CD14-positive monocyte (primary cell): ENCODE measurements around the gene BANF1. TPM values are rescaled to one million over a fixed set of nuclear protein-coding genes. Genes with fewer than 3 reads are reported as not detected.
"Not testable (repeated sequence)": the region's sequence is repeated elsewhere in the genome, so short reads cannot be mapped to it uniquely, and the experiment has no call there.

ENCODE experiments used
- DNase-seq, 3 donors: peaks; one replicate each; pipeline ENCODE4 v3.0.0-alpha.2; 2011 to 2022
- H2AFZ ChIP-seq: 2 replicates; pipeline ENCODE4 v1.6.0; 2012; ENCODE audit warnings: mild to moderate bottlenecking, low read depth, low read length, inconsistent platforms; ENCODE audit not compliant: insufficient read depth, poor library complexity, severe bottlenecking
- H3K27ac ChIP-seq, 2 donors: 1 replicate in 1 of 2; 2 replicates in 1 of 2; pipeline ENCODE4 v1.5.1; 2012 to 2013; ENCODE audit warnings: low read length in 2 of 2, control low read depth in 1 of 2, inconsistent platforms in 1 of 2, low read depth in 1 of 2, mild to moderate bottlenecking in 1 of 2
- H3K27me3 ChIP-seq, 2 donors: one replicate each; pipeline versions ENCODE4 v1.6.0 to v1.6.1; 2011 to 2013; ENCODE audit warnings: low read length in 2 of 2; ENCODE audit not compliant: control insufficient read depth in 2 of 2, insufficient read depth in 2 of 2
- H3K36me3 ChIP-seq, 2 donors: replicated peaks in 1 of 2; 1 replicate in 1 of 2; 2 replicates in 1 of 2; pipeline versions ENCODE4 v1.5.1 to v1.6.1; 2012 to 2013; ENCODE audit warnings: low read length in 2 of 2, control low read depth in 1 of 2, inconsistent platforms in 1 of 2, mild to moderate bottlenecking in 1 of 2; ENCODE audit not compliant: insufficient read depth in 2 of 2, control insufficient read depth in 1 of 2
- H3K4me1 ChIP-seq, 2 donors: 1 replicate in 1 of 2; 2 replicates in 1 of 2; pipeline versions ENCODE4 v1.5.1 to v1.6.1; 2012 to 2013; ENCODE audit warnings: low read length in 2 of 2, control low read depth in 1 of 2, inconsistent platforms in 1 of 2, mild to moderate bottlenecking in 1 of 2, moderate library complexity in 1 of 2; ENCODE audit not compliant: insufficient read depth in 2 of 2, control insufficient read depth in 1 of 2
- H3K4me2 ChIP-seq: replicated peaks from 2 replicates; pipeline ENCODE3; 2012; ENCODE audit warnings: low read length, moderate library complexity, mild to moderate bottlenecking; ENCODE audit not compliant: poor library complexity, severe bottlenecking; ENCODE audit errors: extremely low read depth
- H3K4me3 ChIP-seq, 3 experiments: fragments of 200-600 bp in 1 of 3; sonication (generic) in 1 of 3; replicated peaks in 1 of 3; 1 replicate in 2 of 3; 2 replicates in 1 of 3; pipeline ENCODE4 v1.5.1; 2011 to 2013; ENCODE audit warnings: low read length in 3 of 3, mild to moderate bottlenecking in 3 of 3, control low read depth in 2 of 3, low read depth in 2 of 3, inconsistent platforms in 1 of 3, moderate library complexity in 1 of 3
- H3K79me2 ChIP-seq: 2 replicates; pipeline ENCODE4 v1.6.0; 2012; ENCODE audit warnings: mild to moderate bottlenecking, control low read depth, inconsistent platforms, low read length, moderate library complexity; ENCODE audit not compliant: insufficient read depth
- H3K9ac ChIP-seq: 2 replicates; pipeline ENCODE4 v1.6.0; 2017; ENCODE audit warnings: low read length, mild to moderate bottlenecking; ENCODE audit not compliant: insufficient read depth, poor library complexity, severe bottlenecking
- H3K9me3 ChIP-seq, 2 donors: replicated peaks in 1 of 2; 1 replicate in 1 of 2; 2 replicates in 1 of 2; pipeline versions ENCODE4 v1.5.1 to v1.6.1; 2012 to 2013; ENCODE audit warnings: low read length in 2 of 2, control low read depth in 1 of 2; ENCODE audit not compliant: control insufficient read depth in 1 of 2, insufficient read depth in 1 of 2
- H4K20me1 ChIP-seq: 2 replicates; pipeline ENCODE4 v1.6.0; 2012; ENCODE audit warnings: mild to moderate bottlenecking, low read length, control low read depth, moderate library complexity; ENCODE audit not compliant: insufficient read depth
- H3K27ac Mint-ChIP-seq, 7 donors: one replicate each; pipeline ENCODE4 v1.8.0; 2020; ENCODE audit warnings: mild to moderate bottlenecking in 7 of 7, mixed read lengths in 7 of 7, moderate library complexity in 6 of 7, inconsistent platforms in 2 of 7
- H3K27me3 Mint-ChIP-seq, 3 donors: one replicate each; pipeline ENCODE4 v1.8.0; 2021 to 2022; ENCODE audit warnings: low read depth in 3 of 3, mild to moderate bottlenecking in 3 of 3, mixed read lengths in 3 of 3, moderate library complexity in 3 of 3, inconsistent platforms in 1 of 3
- H3K36me3 Mint-ChIP-seq, 2 donors: one replicate each; pipeline ENCODE4 v1.8.0; 2020; ENCODE audit warnings: mixed read lengths in 2 of 2, inconsistent platforms in 1 of 2, mild to moderate bottlenecking in 1 of 2
- H3K4me1 Mint-ChIP-seq: one replicate; pipeline ENCODE4 v1.8.0; 2020; ENCODE audit warnings: mild to moderate bottlenecking, mixed read lengths
- H3K4me3 Mint-ChIP-seq, 2 donors: one replicate each; pipeline ENCODE4 v1.8.0; 2020; ENCODE audit warnings: mild to moderate bottlenecking in 2 of 2, mixed read lengths in 2 of 2, moderate library complexity in 1 of 2
- H3K9me3 Mint-ChIP-seq, 7 donors: one replicate each; pipeline ENCODE4 v1.8.0; 2020 to 2022; ENCODE audit warnings: mixed read lengths in 7 of 7, mild to moderate bottlenecking in 6 of 7, moderate library complexity in 6 of 7, inconsistent platforms in 2 of 7
- WGBS: methylation state at CpG from one replicate; pipeline ENCODE4 v1.1.5; 2013; ENCODE audit warnings: missing lambda C conversion rate; ENCODE audit not compliant: insufficient coverage; 5-methylcytosine and 5-hydroxymethylcytosine counted together
- intact Hi-C, 2 donors: fragments of 100-400 bp; cut with micrococcal nuclease; formaldehyde crosslinking; loops; one replicate each; pipeline versions ENCODE4 v1.15.0 to v1.15.1; 2023
- polyA plus RNA-seq, 3 donors: library from polyadenylated mRNA; depleted of rRNA in 1 of 3; unstranded in 2 of 3; stranded (reverse) in 1 of 3; fragments of 300-500 nt in 2 of 3; fragments of >200 nt in 1 of 3; fragmentation: Illumina TruSeq in 2 of 3; gene quantifications; 1 replicate in 2 of 3; 2 replicates in 1 of 3; pipeline ENCODE4 v1.2.3, GENCODE V29; 2012 to 2021
- TF ChIP-seq, protein P1 (sequence below): fragments of 200-600 bp; IDR thresholded peaks from one replicate; pipeline ENCODE4 v1.8.0; 2022; ENCODE audit warnings: antibody characterized with exemption, mild to moderate bottlenecking

BANF1 gene
- polyA plus RNA-seq, 3 donors = 79.9 to 175 (median 142) TPM

DNA sequence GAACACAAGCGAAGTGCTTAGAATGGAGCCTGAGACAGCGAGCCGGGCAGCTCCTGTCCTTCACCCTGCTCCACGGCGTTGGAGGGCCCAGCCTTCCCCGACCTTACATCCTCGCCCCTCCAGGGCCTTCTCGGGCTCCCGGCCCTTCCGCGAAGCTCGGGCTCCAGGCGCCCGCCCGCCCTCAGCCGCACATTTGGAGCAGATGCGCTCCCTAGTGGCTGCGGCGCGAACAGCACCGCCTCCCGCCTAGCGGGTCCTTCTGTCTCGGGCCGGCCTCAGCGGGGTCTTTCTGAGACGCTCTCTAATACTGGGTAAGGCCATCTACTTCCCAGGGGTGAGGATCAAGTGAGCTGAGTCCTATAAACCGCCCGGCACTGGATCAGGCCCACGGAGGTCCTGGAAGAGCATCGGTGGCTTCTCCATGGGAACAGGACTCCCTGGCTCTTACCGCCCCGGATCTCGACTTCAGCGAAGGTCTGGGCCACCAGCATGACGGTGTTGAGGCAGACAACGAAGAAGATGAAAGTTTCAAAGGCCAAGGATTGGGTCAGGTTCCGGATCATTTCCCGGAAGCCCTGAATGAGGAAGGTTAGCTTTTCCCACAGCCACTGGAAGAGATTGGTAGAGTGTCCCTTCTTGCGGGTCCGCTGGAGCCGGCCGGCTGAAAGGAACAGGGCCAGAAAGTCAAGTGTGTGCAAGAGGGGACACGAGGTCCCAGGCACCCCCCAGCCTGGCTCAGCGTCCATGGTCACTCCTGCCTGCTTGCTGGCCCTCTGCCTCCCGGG, 20.3 kb downstream of the BANF1 start:
- Histone ChIP-seq H3K4me2 (peak overlapping the region; percentile 69), H3K27me3 (peaks cover 0 to 4% of the 10 kb centered on the region in 2 donors), H3K36me3 (peaks cover 0 to 5% of the 10 kb centered on the region in 2 donors), H3K79me2 (peaks cover 11% of the 10 kb centered on the region), H2AFZ (peak overlapping the region; percentile 80), H3K4me1 (peaks cover 31 to 32% of the 10 kb centered on the region in 2 donors), H3K27ac (no peak overlapping the region), H3K4me3 (peak overlapping the region in 1 of 3 experiments; percentile 42), H3K9ac (peak overlapping the region; percentile 34), H3K9me3 (no peaks in the 10 kb centered on the region), H4K20me1 (no peaks in the 10 kb centered on the region)
- H3K9me3 Mint-ChIP-seq = peaks cover 0 to 2% (median 0%) of the 10 kb centered on the region in 7 donors
- peak overlapping the region in 5 of 7 donors; percentile 30 to 93 (median 77) for H3K27ac Mint-ChIP-seq
- DNase-seq = peak; percentile 65 to 76 (median 70)
- peaks cover 11 to 14% (median 13%) of the 10 kb centered on the region in 3 donors for H3K27me3 Mint-ChIP-seq
- 17% methylated on average over 45 of the region's 46 CpGs for WGBS
- TF ChIP-seq, protein P1, sequence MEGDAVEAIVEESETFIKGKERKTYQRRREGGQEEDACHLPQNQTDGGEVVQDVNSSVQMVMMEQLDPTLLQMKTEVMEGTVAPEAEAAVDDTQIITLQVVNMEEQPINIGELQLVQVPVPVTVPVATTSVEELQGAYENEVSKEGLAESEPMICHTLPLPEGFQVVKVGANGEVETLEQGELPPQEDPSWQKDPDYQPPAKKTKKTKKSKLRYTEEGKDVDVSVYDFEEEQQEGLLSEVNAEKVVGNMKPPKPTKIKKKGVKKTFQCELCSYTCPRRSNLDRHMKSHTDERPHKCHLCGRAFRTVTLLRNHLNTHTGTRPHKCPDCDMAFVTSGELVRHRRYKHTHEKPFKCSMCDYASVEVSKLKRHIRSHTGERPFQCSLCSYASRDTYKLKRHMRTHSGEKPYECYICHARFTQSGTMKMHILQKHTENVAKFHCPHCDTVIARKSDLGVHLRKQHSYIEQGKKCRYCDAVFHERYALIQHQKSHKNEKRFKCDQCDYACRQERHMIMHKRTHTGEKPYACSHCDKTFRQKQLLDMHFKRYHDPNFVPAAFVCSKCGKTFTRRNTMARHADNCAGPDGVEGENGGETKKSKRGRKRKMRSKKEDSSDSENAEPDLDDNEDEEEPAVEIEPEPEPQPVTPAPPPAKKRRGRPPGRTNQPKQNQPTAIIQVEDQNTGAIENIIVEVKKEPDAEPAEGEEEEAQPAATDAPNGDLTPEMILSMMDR = peak; percentile 98
- H3K4me3 Mint-ChIP-seq = peak overlapping the region; percentile 57 to 84
- intact Hi-C loops = loop anchor here in 1 of 2 donors (2.0 to 5.0 kb wide), 2 partner anchors 20 to 35 kb away; partner anchors contain the start of genes BANF1 and EIF1AD
- peaks cover 31% of the 10 kb centered on the region for H3K4me1 Mint-ChIP-seq
- H3K36me3 Mint-ChIP-seq = peaks cover 9 to 12% of the 10 kb centered on the region in 2 donors

DNA sequence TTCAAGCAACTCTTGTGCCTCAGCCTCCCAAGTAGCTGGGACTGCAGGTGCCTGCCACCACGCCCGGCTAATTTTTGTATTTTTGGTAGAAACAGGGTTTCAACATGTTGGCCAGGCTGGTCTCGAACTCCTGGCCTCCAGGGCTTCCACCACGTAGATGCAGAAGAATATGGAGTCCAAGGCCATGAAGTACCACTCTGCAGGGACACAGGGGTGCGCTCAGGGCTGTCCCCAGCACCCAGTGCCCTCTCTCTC, 20.8 kb downstream of the BANF1 start:
- H3K79me2 ChIP-seq = peaks cover 11% of the 10 kb centered on the region
- Mint-ChIP-seq H3K27me3 (peaks cover 14 to 18% (median 18%) of the 10 kb centered on the region in 3 donors), H3K27ac (peak overlapping the region in 1 of 7 donors; percentile 77), H3K4me1 (peaks cover 31% of the 10 kb centered on the region)
- not testable (repeated sequence) for DNase-seq, H3K9me3 Mint-ChIP-seq, H3K27me3 ChIP-seq, H3K4me2 ChIP-seq, H3K4me3 ChIP-seq, H2AFZ ChIP-seq, H3K36me3 Mint-ChIP-seq, H3K27ac ChIP-seq, H3K9ac ChIP-seq, H3K4me3 Mint-ChIP-seq, H3K9me3 ChIP-seq, H4K20me1 ChIP-seq, H3K36me3 ChIP-seq
- WGBS = 100% methylated on average over 1 of the region's 5 CpGs
- intact Hi-C loops = loop anchor here in 1 of 2 donors (2.0 to 5.0 kb wide), 2 partner anchors 20 to 36 kb away; partner anchors contain the start of genes BANF1 and EIF1AD
- H3K4me1 ChIP-seq = peaks cover 31 to 32% of the 10 kb centered on the region in 2 donors
